D721Med (cell line): Measurements from ENCODE around the gene TNP2.

Source experiments
- DNase-seq: peaks from one replicate; pipeline ENCODE4 v3.0.0; 2011; ENCODE audit warnings: low spot score; ENCODE audit not compliant: insufficient read length
- FAIRE-seq: peaks from 2 replicates; lab custom pipeline; 2011; peaks lifted over from hg19 to GRCh38; lab: Jason Lieb, UNC
- TF ChIP-seq, protein P1 (sequence below): IDR thresholded peaks from 2 replicates; pipeline ENCODE4 v1.5.1; 2012; ENCODE audit warnings: mild to moderate bottlenecking, control low read depth; ENCODE audit not compliant: insufficient read depth; ENCODE audit errors: missing control alignments

TNP2 gene

DNA sequence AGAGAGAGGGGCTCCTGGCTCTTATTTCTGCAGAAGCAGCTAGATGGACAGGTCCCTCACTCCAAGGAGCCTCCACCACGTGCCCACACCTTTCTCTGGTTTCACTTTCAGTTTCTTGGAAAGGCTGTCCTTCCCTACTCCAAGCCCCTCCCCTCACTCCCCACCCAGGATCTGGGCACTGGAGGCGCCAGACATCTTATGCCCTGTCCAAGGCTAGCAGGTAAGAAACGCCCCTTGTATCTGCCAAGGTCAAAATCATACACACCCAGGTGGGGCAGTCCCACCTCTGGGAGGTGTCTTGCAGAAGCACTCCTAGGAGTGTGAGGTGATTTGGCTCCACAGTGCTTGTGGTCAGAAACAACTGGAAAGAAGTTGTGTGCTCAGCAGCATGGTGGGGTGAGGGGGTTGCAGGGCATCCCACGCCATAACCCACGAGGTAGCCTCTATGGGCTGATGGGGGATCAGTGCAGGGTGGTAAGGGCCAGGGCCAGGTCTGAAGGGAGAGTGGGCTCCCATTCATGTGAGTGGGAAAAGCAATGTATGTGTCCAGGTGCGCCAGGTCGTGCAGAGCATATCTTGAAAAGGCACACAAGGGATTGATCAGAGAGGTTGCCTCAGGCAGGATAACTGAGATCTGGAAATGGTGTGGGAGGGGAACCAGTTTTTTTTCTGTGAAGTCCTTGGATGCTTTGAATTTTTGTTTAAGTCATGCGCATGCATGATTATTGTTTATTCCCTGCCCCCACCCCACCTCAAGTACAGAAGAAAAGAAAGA lies 43.8 kb upstream of the TNP2 start:
- TF ChIP-seq, protein P1, sequence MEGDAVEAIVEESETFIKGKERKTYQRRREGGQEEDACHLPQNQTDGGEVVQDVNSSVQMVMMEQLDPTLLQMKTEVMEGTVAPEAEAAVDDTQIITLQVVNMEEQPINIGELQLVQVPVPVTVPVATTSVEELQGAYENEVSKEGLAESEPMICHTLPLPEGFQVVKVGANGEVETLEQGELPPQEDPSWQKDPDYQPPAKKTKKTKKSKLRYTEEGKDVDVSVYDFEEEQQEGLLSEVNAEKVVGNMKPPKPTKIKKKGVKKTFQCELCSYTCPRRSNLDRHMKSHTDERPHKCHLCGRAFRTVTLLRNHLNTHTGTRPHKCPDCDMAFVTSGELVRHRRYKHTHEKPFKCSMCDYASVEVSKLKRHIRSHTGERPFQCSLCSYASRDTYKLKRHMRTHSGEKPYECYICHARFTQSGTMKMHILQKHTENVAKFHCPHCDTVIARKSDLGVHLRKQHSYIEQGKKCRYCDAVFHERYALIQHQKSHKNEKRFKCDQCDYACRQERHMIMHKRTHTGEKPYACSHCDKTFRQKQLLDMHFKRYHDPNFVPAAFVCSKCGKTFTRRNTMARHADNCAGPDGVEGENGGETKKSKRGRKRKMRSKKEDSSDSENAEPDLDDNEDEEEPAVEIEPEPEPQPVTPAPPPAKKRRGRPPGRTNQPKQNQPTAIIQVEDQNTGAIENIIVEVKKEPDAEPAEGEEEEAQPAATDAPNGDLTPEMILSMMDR, result no peak
- no peak for FAIRE-seq
- no peak for DNase-seq

DNA sequence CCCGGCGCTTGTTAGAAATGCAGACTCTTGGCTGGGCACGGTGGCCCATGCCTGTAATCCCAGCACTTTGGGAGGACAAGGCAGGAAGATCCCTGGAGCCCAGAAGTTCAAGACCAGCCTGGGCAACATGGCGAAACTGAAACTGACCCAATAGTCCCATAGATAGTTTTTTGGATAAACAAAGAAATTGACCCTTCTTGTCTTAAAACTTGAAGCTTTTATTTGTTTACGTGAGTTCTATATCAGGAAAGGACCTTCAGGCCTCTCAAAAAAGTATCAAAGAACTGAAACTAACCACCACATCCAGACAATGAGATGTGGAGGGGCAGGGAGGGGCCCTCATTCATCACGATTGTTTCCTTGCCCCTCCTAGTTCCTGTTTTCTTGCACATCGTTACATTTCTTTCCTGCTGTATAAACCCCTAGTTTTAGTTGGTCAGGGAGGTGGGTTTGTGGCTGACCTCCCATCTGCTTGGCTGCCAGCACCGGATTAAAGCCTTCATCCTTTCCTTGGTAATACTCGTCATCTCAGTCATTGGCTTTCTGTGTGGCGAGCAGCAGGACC lies 42.0 kb upstream of the TNP2 start:
- FAIRE-seq, result no peak
- DNase-seq, result no peak

DNA sequence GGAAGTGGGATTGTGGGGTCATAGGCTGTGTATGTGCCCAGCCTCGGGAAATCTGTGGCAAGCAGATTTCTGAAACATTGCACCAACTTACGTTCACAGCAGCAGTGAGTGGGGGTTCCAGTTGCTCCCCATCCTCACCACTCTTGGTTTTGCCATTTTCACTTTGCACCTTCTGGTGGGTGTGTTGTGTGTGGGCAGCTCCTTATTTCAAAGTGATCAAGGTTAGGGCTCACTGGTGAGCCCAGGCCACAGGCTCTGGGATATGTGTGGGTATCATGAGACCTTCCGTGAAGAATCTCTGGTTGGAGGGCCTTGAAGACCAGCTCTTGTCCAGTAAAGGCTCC lies 41.5 kb upstream of the TNP2 start:
- TF ChIP-seq, protein P1, result no peak
- FAIRE-seq (no peak), DNase-seq (no peak)

More for the DNA sequence above, 42.0 kb upstream of the TNP2 start:
- TF ChIP-seq, protein P1, result no peak

DNA sequence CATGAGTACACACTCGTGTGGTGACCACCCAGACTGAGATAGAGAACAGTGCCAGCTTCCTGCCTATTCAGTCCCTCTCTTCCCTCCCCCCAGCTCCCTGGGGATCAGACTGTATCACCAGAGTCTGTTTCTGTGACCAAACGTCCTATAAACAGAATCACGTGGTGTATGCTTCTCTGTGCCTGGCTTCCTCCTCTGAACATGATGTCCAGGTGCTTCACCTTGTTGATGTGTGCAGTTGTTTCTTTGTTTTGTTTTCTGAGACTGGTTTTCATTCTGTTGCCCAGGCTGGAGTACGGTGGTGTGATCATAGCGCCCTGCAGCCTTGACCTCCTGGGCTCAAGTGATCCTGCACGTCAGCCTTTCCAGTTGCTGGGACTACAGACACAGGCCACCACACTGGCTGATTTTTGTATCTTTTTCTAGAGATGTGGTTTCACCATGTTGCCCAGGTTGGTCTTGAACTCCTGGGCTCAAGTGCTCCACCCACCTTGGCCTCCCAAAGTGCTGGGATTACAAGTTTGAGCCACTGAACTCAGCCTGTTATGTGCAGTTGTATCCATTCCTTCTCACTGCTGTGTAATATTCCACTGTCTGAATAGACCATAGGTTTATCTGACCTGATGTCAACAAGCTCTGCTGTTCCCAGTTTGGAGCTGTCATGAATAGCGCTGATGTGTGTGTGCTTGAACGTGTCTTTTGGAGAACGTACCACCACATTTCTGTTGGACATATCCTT lies 40.9 kb upstream of the TNP2 start:
- TF ChIP-seq, protein P1, result no peak
- FAIRE-seq (no peak), DNase-seq (no peak)

DNA sequence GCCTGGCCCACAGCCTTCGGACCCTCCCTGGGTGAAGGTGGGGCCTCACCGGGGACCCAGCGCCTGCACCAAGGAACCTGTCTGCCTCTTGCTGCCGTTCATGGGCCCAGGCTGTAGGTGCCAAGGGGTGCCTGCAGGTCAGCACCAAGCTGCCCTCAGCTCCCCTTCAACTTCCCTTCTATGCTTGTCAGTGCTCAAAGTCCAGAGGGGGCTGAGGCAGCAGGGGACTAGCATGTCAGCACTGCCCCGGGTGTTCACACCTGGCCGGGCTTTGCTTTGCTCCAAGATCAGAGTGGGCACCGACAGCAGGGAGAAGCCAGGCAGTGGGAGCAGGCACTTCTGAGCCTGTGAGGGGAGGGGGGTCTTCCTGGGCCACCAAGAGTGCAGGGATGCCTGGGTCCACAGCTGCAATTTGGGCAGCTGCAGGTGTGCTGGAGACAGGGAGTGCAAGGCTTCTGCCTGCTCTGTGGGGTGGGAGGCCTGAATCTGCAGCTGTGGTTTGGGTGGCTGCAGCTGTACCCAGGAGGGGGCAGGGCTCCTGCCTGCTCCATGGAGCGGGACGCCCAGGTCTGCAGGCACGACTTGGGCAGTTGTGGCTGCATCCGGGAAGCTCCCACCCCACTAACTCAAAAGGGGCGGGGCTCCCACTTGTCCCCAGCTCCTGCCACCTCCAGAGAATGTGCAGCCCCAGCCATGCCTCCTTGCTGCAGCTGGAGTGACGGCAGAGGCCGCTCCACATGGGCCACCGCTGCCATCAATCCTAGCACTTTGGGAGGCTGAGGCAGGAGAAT lies 39.6 kb upstream of the TNP2 start:
- TF ChIP-seq, protein P1, result no peak
- no peak for FAIRE-seq
- no peak for DNase-seq

DNA sequence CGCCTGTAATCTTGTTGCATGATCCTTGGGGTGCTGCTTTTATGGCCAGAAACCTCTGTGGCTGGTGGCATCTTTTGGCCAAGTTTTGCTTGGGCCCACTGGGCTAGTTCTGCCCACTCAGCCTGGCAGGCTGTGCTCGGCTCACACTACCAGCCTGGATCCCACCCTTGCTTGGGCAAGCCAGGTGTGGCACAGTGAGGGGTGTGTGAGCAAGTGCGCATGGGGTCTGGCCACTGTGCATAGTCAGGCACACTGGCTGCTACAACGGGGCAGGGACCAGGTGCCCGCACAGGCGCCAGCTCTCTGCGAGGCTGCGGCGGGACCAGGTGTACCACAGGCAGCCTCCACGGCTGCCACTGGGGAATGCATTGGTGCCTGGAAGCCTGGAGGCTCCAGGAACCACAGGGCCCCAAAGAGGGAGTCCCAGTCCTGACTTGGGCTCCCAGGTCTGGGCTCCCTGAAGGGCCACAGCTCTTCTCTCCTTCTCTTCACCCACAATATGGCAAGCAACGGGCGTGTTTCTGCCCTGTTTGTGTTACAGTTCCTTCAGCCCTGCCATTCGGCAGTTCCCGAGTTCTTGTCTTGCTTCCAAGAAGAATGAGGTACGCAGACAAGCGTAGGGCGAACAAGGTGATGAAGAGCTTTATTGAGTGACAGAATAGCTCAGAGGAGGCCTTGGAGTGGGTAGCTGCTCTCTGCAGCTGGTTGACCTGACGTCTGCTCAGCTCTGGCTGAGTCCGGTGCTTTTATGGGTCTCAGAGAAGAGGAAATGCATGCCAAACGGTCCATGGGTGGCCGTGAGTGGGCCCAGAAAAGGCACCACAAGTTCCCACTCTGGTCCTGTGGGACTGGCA lies 38.7 kb upstream of the TNP2 start:
- FAIRE-seq (no peak), DNase-seq (no peak)
- TF ChIP-seq, protein P1, result no peak
